WERI-Rb-1 (cell line): ENCODE results near the gene KRTAP10-12.
A peak's percentile ranks its signal among the peaks of the same experiment; 100 is the strongest.

Source experiments
- DNase-seq: peaks from one replicate; pipeline ENCODE4 v3.0.0-alpha.2; 2020
- H3K27ac ChIP-seq: fragments of 250-450 bp; sonication (Bioruptor Pico); 2 replicates; pipeline ENCODE4 v1.5.1; 2020; ENCODE audit warnings: mild to moderate bottlenecking, moderate library complexity
- H3K27me3 ChIP-seq: fragments of 250-450 bp; sonication (Bioruptor Pico); 2 replicates; pipeline ENCODE4 v1.5.1; 2021; ENCODE audit warnings: mild to moderate bottlenecking, low read depth, moderate library complexity; ENCODE audit not compliant: insufficient read depth, severe bottlenecking
- H3K36me3 ChIP-seq: fragments of 250-450 bp; sonication (Bioruptor Pico); 2 replicates; pipeline ENCODE4 v1.5.1; 2020; ENCODE audit warnings: mild to moderate bottlenecking, moderate library complexity
- H3K4me3 ChIP-seq: 2 replicates; pipeline ENCODE4 v1.5.1; 2011; ENCODE audit warnings: low read depth, mild to moderate bottlenecking, control low read depth, low read length
- H3K9me3 ChIP-seq: fragments of 250-450 bp; sonication (Bioruptor Pico); 2 replicates; pipeline ENCODE4 v1.5.1; 2021; ENCODE audit warnings: mild to moderate bottlenecking, moderate library complexity; ENCODE audit not compliant: severe bottlenecking
- TF ChIP-seq, protein P1 (sequence below): IDR thresholded peaks from 2 replicates; pipeline ENCODE4 v1.5.1; 2011; ENCODE audit warnings: low read depth, mild to moderate bottlenecking, control low read depth, inconsistent platforms, low read length

The KRTAP10-12 gene

DNA sequence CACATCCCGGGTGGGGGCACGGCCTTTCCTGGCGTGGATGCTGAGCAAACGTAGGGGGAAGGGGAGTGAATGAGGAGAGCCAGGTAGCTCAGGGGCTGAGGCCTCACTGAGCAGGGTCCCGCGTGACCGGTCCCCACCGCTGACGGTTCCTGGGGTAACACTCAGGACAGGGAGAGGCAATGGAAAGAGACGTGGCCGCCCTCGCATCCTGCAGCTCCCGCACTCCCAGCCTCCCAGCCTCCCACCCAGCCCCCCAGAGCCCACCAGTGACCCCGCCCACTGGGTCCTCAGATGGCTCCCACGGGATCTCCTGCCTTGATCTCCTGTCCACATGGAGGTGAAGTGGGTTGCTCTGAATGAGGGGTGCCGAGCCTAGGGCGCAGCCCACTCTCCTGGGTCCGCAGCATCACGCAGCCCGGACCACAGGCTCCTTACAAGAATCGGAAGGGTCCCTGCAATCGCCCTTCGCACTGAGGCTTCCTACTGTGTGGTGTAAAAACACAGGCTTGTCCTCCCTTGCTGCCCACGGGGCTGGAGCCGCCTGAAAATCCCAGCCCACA, 12.0 kb downstream of the KRTAP10-12 start:
- H3K9me3 ChIP-seq = no peaks in the 10 kb centered on the region
- no peaks in the 10 kb centered on the region for H3K36me3 ChIP-seq
- TF ChIP-seq, protein P1, sequence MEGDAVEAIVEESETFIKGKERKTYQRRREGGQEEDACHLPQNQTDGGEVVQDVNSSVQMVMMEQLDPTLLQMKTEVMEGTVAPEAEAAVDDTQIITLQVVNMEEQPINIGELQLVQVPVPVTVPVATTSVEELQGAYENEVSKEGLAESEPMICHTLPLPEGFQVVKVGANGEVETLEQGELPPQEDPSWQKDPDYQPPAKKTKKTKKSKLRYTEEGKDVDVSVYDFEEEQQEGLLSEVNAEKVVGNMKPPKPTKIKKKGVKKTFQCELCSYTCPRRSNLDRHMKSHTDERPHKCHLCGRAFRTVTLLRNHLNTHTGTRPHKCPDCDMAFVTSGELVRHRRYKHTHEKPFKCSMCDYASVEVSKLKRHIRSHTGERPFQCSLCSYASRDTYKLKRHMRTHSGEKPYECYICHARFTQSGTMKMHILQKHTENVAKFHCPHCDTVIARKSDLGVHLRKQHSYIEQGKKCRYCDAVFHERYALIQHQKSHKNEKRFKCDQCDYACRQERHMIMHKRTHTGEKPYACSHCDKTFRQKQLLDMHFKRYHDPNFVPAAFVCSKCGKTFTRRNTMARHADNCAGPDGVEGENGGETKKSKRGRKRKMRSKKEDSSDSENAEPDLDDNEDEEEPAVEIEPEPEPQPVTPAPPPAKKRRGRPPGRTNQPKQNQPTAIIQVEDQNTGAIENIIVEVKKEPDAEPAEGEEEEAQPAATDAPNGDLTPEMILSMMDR = no peak
- peak; percentile 11 for DNase-seq
- H3K4me3 ChIP-seq = no peak overlapping the region
- no peak overlapping the region for H3K27ac ChIP-seq
- H3K27me3 ChIP-seq = no peaks in the 10 kb centered on the region

DNA sequence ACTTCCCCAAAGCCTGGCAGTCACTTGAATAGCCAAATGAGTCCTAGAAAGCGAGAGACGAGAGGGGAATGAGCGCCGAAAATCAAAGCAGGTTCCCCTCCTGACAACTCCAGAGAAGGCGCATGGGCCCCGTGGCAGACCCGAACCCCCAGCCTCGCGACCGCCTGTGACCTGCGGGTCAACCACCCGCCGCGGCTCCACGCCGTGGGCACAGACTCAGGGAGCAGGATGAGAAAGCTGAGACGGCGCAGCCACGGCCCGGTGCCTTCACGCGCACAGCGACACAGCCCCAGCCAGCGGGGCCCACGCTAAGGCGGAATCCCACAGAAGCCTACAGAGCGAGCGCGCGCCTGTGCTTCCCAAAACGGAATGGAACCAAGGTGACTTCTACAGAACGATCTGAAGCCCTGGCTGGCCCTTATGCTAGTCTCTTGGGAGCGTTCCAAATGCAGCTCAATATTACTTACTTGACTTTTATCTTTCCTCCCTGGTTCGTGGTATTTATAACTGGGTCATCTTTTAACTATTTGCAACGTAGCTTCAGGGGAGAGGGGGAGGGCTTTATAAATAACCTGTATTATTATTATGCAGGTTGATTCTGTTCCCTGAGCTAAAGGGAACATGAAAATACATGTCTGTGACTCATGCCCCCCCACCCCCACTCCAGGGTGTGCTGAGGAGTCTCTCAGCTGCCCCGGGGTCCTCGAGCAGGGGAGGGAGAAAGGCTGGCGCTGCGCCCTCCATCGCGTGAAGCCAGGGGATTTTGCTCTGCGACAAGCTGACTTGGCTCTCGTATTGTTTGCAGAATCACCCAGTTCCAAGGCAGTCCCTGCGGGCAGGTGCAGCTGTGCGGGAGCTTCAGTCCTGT, 12.7 kb downstream of the KRTAP10-12 start:
- no peaks in the 10 kb centered on the region for H3K27me3 ChIP-seq
- peak; percentile 12 for DNase-seq
- no peak overlapping the region for H3K4me3 ChIP-seq
- TF ChIP-seq, protein P1 = no peak
- H3K9me3 ChIP-seq = no peaks in the 10 kb centered on the region
- no peaks in the 10 kb centered on the region for H3K36me3 ChIP-seq
- H3K27ac ChIP-seq = no peak overlapping the region

DNA sequence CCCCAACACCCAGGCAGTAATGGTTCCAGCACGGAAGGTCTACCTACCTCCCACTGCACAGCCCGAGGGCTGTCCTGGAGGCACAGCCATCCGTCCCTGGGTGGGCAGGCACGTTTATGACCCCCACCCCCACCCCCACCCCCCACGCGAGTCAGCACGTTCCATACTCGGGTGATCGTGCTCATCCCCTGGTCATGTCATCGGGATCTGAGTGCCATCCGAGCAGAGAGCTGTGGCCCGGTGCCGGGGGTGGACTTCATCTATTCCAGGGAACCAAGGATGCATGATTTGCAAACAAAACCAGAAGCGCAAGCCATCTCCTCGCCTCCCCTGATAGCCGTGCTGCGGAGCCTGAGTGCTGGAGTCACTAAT, 13.3 kb downstream of the KRTAP10-12 start:
- H3K4me3 ChIP-seq = no peak overlapping the region
- no peaks in the 10 kb centered on the region for H3K36me3 ChIP-seq
- no peaks in the 10 kb centered on the region for H3K27me3 ChIP-seq
- DNase-seq = peak; percentile 6
- H3K27ac ChIP-seq = no peak overlapping the region
- no peaks in the 10 kb centered on the region for H3K9me3 ChIP-seq
- TF ChIP-seq, protein P1 = no peak

DNA sequence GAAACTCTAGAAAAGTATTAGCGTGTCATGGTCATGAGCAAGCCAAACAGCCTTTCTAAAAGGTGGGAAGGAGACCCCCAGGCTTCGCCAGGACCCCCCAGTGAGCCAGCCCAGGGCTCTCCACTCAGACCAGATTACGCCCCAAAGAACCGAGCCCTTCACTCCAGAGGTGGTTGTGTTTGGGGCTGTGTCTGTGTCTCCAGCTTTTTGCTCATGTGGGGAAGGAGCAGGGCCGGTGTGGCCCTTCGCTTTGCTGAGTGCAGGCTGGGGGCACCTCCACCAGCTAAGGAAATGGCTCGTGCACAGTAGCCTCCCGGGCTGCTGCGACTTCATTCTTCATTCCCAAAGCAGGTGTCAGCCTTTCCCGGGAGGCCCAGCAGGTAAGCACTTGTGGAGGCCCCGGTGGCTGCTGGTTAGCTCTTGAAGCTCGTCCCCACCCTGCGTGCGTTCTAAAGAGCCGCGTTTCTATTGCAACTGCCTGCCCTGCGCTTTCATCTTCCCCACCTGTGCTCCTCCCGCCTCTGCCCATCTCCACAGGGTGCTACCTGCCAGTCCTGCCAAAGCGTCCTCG, 13.9 kb downstream of the KRTAP10-12 start:
- Histone ChIP-seq H3K27ac (no peak overlapping the region), H3K36me3 (no peaks in the 10 kb centered on the region), H3K9me3 (no peaks in the 10 kb centered on the region), H3K27me3 (no peaks in the 10 kb centered on the region), H3K4me3 (no peak overlapping the region)
- TF ChIP-seq, protein P1 = no peak
- peak; percentile 9 for DNase-seq

DNA sequence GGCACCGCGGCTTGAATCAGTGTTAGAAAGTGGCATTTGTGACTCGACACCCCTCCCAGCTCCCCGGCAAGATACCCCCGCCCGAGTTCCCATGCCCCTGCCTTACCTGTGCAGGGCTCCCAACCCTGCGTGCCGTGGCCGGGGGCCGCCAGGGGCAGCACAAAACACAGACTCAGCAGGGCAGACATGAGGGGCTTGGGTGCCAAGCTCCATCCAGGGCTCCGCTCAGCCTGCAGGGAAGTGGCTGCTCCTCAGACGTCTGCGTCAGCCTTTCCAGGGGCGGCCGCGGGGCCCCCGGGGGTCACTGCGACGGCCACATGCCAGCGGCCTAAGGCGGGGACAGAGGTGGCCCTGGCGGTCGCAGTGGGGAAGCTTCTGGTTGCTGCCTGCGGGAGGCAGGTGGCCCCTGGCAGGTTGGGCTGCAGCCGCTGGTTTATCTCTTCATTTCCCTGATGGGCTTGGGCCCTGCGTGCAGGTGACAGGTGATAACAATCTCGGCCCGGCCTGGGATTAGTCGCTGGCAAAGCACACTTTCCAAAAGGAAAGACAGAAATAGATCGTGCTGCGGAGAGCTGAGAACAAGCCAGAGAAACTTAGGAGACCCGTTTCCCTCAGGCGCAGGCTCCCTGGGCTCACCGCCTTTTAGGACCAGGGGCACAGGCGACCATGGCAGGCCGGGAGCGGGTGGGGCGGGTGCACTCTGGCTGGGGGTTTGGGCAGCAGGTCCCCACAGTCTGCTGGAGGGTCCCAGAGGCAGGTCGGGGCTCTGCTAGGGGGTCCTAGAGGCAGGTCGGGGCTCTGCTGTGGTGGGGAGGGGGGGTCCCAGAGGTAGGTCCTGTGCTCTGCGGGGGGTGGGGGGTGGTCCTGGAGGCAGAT, 14.6 kb downstream of the KRTAP10-12 start, which contains the start of gene TSPEAR:
Gene TSPEAR (minus strand): TSS at position 246 of the 876 bp plus-strand sequence. CDS start 58 bp downstream, at position 188.
- TF ChIP-seq, protein P1 = peak; percentile 23; the same call in 1 of the 2 replicates
- Histone ChIP-seq H3K36me3 (no peaks in the 10 kb centered on the region), H3K4me3 (no peak within 1 kb of the TSS), H3K27ac (peak within 1 kb of the TSS; percentile 51), H3K9me3 (no peaks in the 10 kb centered on the region), H3K27me3 (no peaks in the 10 kb centered on the region)
- peak; percentile 80 for DNase-seq
